GM12892 (cell line): ENCODE measurements around the gene DAB1.

ENCODE experiments used
- POLR2A ChIP-seq: IDR thresholded peaks from 2 replicates; pipeline ENCODE4 v1.6.1; 2011; ENCODE audit warnings: low read depth, low read length, control low read depth
- POLR2AphosphoS5 ChIP-seq: IDR thresholded peaks from 2 replicates; pipeline ENCODE4 v1.6.1; 2011; ENCODE audit warnings: low read depth, low read length, control low read depth
- TAF1 ChIP-seq: IDR thresholded peaks from 2 replicates; pipeline ENCODE4 v1.6.1; 2011; ENCODE audit warnings: low read depth, mild to moderate bottlenecking, control low read depth, low read length, borderline replicate concordance

DNA sequence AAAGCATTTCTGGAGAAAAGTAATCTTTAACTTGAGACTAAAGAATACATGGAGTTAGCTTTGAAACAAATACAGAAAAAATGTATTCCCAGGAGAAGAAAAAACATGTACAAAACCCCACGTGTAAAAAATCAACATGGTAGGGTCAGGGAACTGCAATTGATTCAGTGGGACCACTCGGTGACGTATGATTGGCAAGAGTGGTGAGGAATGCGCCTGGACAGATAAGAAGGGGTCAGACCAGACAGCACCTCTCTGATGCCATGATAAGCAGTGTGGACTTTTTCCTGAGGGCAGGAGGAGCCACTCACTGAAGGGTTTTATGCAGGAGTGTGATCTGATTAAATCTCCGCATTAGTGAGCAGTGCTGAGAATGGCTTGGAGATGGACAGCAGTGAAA lies 142.5 kb downstream of the DAB1 start:
- TF ChIP-seq TAF1 (no peak), POLR2A (no peak), POLR2AphosphoS5 (no peak)
